IMR-90 (cell line): ENCODE data around the gene PAK6. TPM values are rescaled to one million over a fixed set of nuclear protein-coding genes. Genes with fewer than 3 reads are reported as not detected.

ENCODE experiments used
- ATAC-seq: fragments of 200-7000 bp; cut with Tn5 transposase; 2 replicates; pipeline ENCODE4 v1.9.1; 2020; ENCODE audit warnings: low read depth, mild to moderate bottlenecking, moderate library complexity
- BruUV-seq: library from RNA; stranded (reverse); fragments of 400-500 nt; replicated peaks from 2 replicates; lab custom pipeline; 2021; lab: Mats Ljungman, UMichigan
- CTCF ChIA-PET: fragments of 300-600 bp; formaldehyde crosslinking; extraction: SDS; loops from one replicate; lab custom pipeline; 2021; ENCODE audit warnings: antibody characterized with exemption; lab: Yijun Ruan, JAX
- POLR2A ChIA-PET: fragments of 300-600 bp; sonication (Branson Sonifier 250); formaldehyde crosslinking; loops from one replicate; lab custom pipeline; 2022; ENCODE audit warnings: antibody characterized with exemption; ENCODE audit not compliant: unreplicated experiment; lab: Charles Lee
- DNase-seq: peaks from one replicate; pipeline ENCODE4 v3.0.0; 2013
- H2AFZ ChIP-seq: replicated peaks from 2 replicates; pipeline ENCODE3; 2013; ENCODE audit warnings: low read length, mild to moderate bottlenecking; ENCODE audit not compliant: poor library complexity
- H2AK5ac ChIP-seq: 2 replicates; pipeline ENCODE4 v1.6.1; 2013; ENCODE audit warnings: low read depth, low read length, inconsistent platforms
- H2AK9ac ChIP-seq: replicated peaks from 2 replicates; pipeline ENCODE3; 2013; ENCODE audit warnings: mild to moderate bottlenecking, low read depth, low read length, moderate library complexity; ENCODE audit not compliant: poor library complexity
- H2BK120ac ChIP-seq: 2 replicates; pipeline ENCODE4 v1.6.1; 2013; ENCODE audit warnings: low read depth, low read length, inconsistent platforms
- H2BK15ac ChIP-seq: 3 replicates; pipeline ENCODE4 v1.6.1; 2013; ENCODE audit warnings: low read depth, low read length, inconsistent platforms
- H2BK20ac ChIP-seq: 2 replicates; pipeline ENCODE4 v1.6.1; 2013; ENCODE audit warnings: low read depth, mild to moderate bottlenecking, inconsistent platforms, low read length, moderate library complexity
- H2BK5ac ChIP-seq: 2 replicates; pipeline ENCODE4 v1.6.1; 2013; ENCODE audit warnings: mild to moderate bottlenecking, low read depth, low read length, inconsistent platforms; ENCODE audit not compliant: poor library complexity, severe bottlenecking
- H3K14ac ChIP-seq: replicated peaks from 2 replicates; pipeline ENCODE4 v1.6.1; 2013; ENCODE audit warnings: low read depth, low read length, inconsistent platforms
- H3K18ac ChIP-seq: 2 replicates; pipeline ENCODE4 v1.6.1; 2013; ENCODE audit warnings: low read depth, low read length, control low read depth
- H3K23ac ChIP-seq: 2 replicates; pipeline ENCODE4 v1.6.1; 2013; ENCODE audit warnings: low read depth, low read length, inconsistent platforms
- H3K27ac ChIP-seq: 2 replicates; pipeline ENCODE4 v1.5.1; 2013; ENCODE audit warnings: mild to moderate bottlenecking, control low read depth, low read length; ENCODE audit not compliant: insufficient read depth
- H3K27me3 ChIP-seq: 2 replicates; pipeline ENCODE4 v1.6.1; 2013; ENCODE audit warnings: low read length; ENCODE audit not compliant: control insufficient read depth, insufficient read depth
- H3K36me3 ChIP-seq: 2 replicates; pipeline ENCODE4 v1.6.1; 2013; ENCODE audit warnings: low read length, mixed read lengths; ENCODE audit not compliant: control insufficient read depth, insufficient read depth
- H3K4ac ChIP-seq: 2 replicates; pipeline ENCODE4 v1.6.1; 2013; ENCODE audit warnings: low read depth, low read length, inconsistent platforms
- H3K4me1 ChIP-seq: 2 replicates; pipeline ENCODE4 v1.6.1; 2013; ENCODE audit warnings: low read length, mixed read lengths; ENCODE audit not compliant: control insufficient read depth, insufficient read depth
- H3K4me2 ChIP-seq: 2 replicates; pipeline ENCODE4 v1.6.1; 2013; ENCODE audit warnings: low read depth, mild to moderate bottlenecking, control low read depth, low read length, moderate library complexity
- H3K4me3 ChIP-seq: 2 replicates; pipeline ENCODE4 v1.5.1; 2013; ENCODE audit warnings: low read depth, mild to moderate bottlenecking, control low read depth, low read length, moderate library complexity; ENCODE audit not compliant: insufficient read depth
- H3K56ac ChIP-seq: 2 replicates; pipeline ENCODE4 v1.6.1; 2013; ENCODE audit warnings: low read length, inconsistent platforms; ENCODE audit not compliant: insufficient read depth; ENCODE audit errors: extremely low read depth
- H3K79me1 ChIP-seq, 2 experiments: 2 replicates each; pipeline ENCODE4 v1.6.1; 2013; ENCODE audit warnings: low read length in 2 of 2, inconsistent platforms in 1 of 2, low read depth in 1 of 2
- H3K9ac ChIP-seq: 2 replicates; pipeline ENCODE4 v1.6.1; 2013; ENCODE audit warnings: low read depth, low read length, control low read depth
- H3K9me1 ChIP-seq: 2 replicates; pipeline ENCODE4 v1.6.1; 2013; ENCODE audit warnings: low read length, inconsistent platforms; ENCODE audit not compliant: insufficient read depth
- H3K9me3 ChIP-seq: 2 replicates; pipeline ENCODE4 v1.6.1; 2013; ENCODE audit warnings: low read length; ENCODE audit not compliant: control insufficient read depth, insufficient read depth
- H4K20me1 ChIP-seq: 2 replicates; pipeline ENCODE4 v1.6.1; 2013; ENCODE audit warnings: low read length, inconsistent platforms; ENCODE audit not compliant: insufficient read depth
- H4K5ac ChIP-seq: 2 replicates; pipeline ENCODE4 v1.6.1; 2013; ENCODE audit warnings: mild to moderate bottlenecking, low read depth, low read length, control low read depth
- H4K8ac ChIP-seq, 2 experiments: 2 replicates each; pipeline ENCODE4 v1.6.1; 2013; ENCODE audit warnings: low read depth in 2 of 2, low read length in 2 of 2, control low read depth in 1 of 2, inconsistent platforms in 1 of 2
- H4K91ac ChIP-seq: 2 replicates; pipeline ENCODE4 v1.6.1; 2013; ENCODE audit warnings: low read depth, low read length, inconsistent platforms; ENCODE audit not compliant: insufficient read depth
- BHLHE40 ChIP-seq: fragments of 150-350 bp; IDR thresholded peaks from 2 replicates; pipeline ENCODE4 v1.6.1; 2016; ENCODE audit warnings: mild to moderate bottlenecking, low read depth, low read length
- CEBPB ChIP-seq: IDR thresholded peaks from 2 replicates; pipeline ENCODE4 v1.6.1; 2012; ENCODE audit warnings: low read depth, low read length, improper control_type of control experiment
- CHD1 ChIP-seq: IDR thresholded peaks from 2 replicates; pipeline ENCODE4 v1.6.1; 2012; ENCODE audit warnings: low read depth, low read length, improper control_type of control experiment
- CTCF ChIP-seq: conservative IDR thresholded peaks from 2 replicates; pipeline ENCODE4 v1.5.1; 2012; ENCODE audit warnings: mild to moderate bottlenecking, low read depth, low read length, improper control_type of control experiment
- ELK1 ChIP-seq: fragments of 150-350 bp; IDR thresholded peaks from 2 replicates; pipeline ENCODE4 v1.6.1; 2016; ENCODE audit warnings: low read depth, mild to moderate bottlenecking, low read length, moderate library complexity, borderline replicate concordance
- FOS ChIP-seq: fragments of 150-350 bp; IDR thresholded peaks from 2 replicates; pipeline ENCODE4 v1.6.1; 2016; ENCODE audit warnings: low read depth, low read length
- MAFK ChIP-seq: IDR thresholded peaks from 2 replicates; pipeline ENCODE4 v1.6.1; 2012; ENCODE audit warnings: low read depth, low read length, improper control_type of control experiment
- MAZ ChIP-seq: IDR thresholded peaks from 2 replicates; pipeline ENCODE4 v1.6.1; 2012; ENCODE audit warnings: low read depth, mild to moderate bottlenecking, low read length, improper control_type of control experiment, moderate library complexity, borderline replicate concordance
- MXI1 ChIP-seq: IDR thresholded peaks from 2 replicates; pipeline ENCODE4 v1.6.1; 2012; ENCODE audit warnings: low read depth, mild to moderate bottlenecking, low read length, moderate library complexity, borderline replicate concordance
- NFE2L2 ChIP-seq: fragments of 150-350 bp; IDR thresholded peaks from 2 replicates; pipeline ENCODE4 v1.6.1; 2016; ENCODE audit warnings: low read depth, mild to moderate bottlenecking, low read length
- POLR2A ChIP-seq: IDR thresholded peaks from 2 replicates; pipeline ENCODE4 v1.6.1; 2012; ENCODE audit warnings: mild to moderate bottlenecking, low read depth, low read length
- RCOR1 ChIP-seq: IDR thresholded peaks from 2 replicates; pipeline ENCODE4 v1.6.1; 2012; ENCODE audit warnings: mild to moderate bottlenecking, low read length, improper control_type of control experiment; ENCODE audit not compliant: insufficient replicate concordance
- SMC3 ChIP-seq: fragments of 150-350 bp; IDR thresholded peaks from 2 replicates; pipeline ENCODE4 v1.6.1; 2016; ENCODE audit warnings: low read depth, mild to moderate bottlenecking, antibody characterized with exemption, low read length, moderate library complexity
- USF2 ChIP-seq: fragments of 150-350 bp; IDR thresholded peaks from 2 replicates; pipeline ENCODE4 v1.6.1; 2017; ENCODE audit warnings: mild to moderate bottlenecking, antibody characterized with exemption, low read length, low read depth
- WGBS, 2 experiments: methylation state at CpG; one replicate each; pipeline versions ENCODE4 v1.1.5 to v1.1.7; 2013; ENCODE audit warnings: missing lambda C conversion rate in 2 of 2; ENCODE audit not compliant: insufficient read length in 1 of 2; ENCODE audit errors: extremely low coverage in 2 of 2; 5-methylcytosine and 5-hydroxymethylcytosine counted together
- dilution Hi-C: fragments of 300-500 bp; cut with HindIII; formaldehyde crosslinking; loops from one replicate; pipeline ENCODE4 v1.14.3; 2018; ENCODE audit warnings: low sequenced_read_pairs; ENCODE audit not compliant: unreplicated experiment
- in situ Hi-C: fragments of 300-500 bp; cut with MboI; formaldehyde crosslinking; loops from 3 replicates; pipeline ENCODE4 v1.14.3; 2019; ENCODE audit warnings: low sequenced_read_pairs, inconsistent platforms, mixed read lengths
- intact Hi-C: fragments of 100-400 bp; cut with micrococcal nuclease; formaldehyde crosslinking; loops from 2 replicates; pipeline ENCODE4 v1.10.0; 2022
- polyA plus RNA-seq, 3 experiments: library from polyadenylated mRNA; depleted of rRNA; stranded (reverse); fragments of >200 nt; gene quantifications; 2 replicates each; pipeline ENCODE4 v1.2.3, GENCODE V29; 2012; ENCODE audit warnings: low replicate concordance in 1 of 3
- total RNA-seq: library from RNA; depleted of rRNA; stranded (reverse); fragments of >200 nt; gene quantifications from 2 replicates; pipeline ENCODE4 v1.2.3, GENCODE V29; 2012

Gene PAK6
- total and polyA plus RNA-seq, 2 of the 4 experiments (the other 2 are of a cell fraction) = 0.21 TPM; not detected in 1

GRCh38 chr15:40281801-40282146, 42.9 kb downstream of the PAK6 start:
- no peaks in the 10 kb centered on the region for H3K36me3 ChIP-seq
- no peak overlapping the region for H3K18ac ChIP-seq
- H2BK5ac ChIP-seq = no peak overlapping the region
- H3K9me1 ChIP-seq = no peaks in the 10 kb centered on the region
- H2BK120ac ChIP-seq = no peak overlapping the region
- H3K27ac ChIP-seq = no peak overlapping the region
- H4K20me1 ChIP-seq = no peaks in the 10 kb centered on the region
- peaks cover 9% of the 10 kb centered on the region for H3K4me1 ChIP-seq
- H3K4me2 ChIP-seq = peak overlapping the region; percentile 91; the same call in 1 of the 2 replicates
- 6% methylated on average over 29 of the region's 51 CpGs; no CpG with 5 or more reads in 1 of the 2 experiments for WGBS, 2 experiments
- H2AK9ac ChIP-seq = no peak overlapping the region
- H4K91ac ChIP-seq = no peak overlapping the region
- in situ Hi-C loops (no loop called here), intact Hi-C loops (no loop called here), dilution Hi-C loops (no loop called here)
- H3K4ac ChIP-seq = no peak overlapping the region
- no peak overlapping the region for H4K5ac ChIP-seq
- no peak overlapping the region for H4K8ac ChIP-seq
- CTCF ChIA-PET = no interaction called here
- peak; percentile 6; the same call in 1 of the 2 replicates for ATAC-seq
- no peak overlapping the region for H3K56ac ChIP-seq
- peaks cover 73% of the 10 kb centered on the region for H3K27me3 ChIP-seq
- POLR2A ChIA-PET = interaction anchor here (0.7 kb wide), 1 partner anchor 72 kb away, joined by 4 read pairs; no protein-coding TSS in a partner anchor
- H3K14ac ChIP-seq = no peak overlapping the region
- H2BK15ac ChIP-seq = no peak overlapping the region
- H2AK5ac ChIP-seq = no peak overlapping the region
- TF ChIP-seq MXI1 (no peak), RCOR1 (no peak), CTCF (no peak), FOS (no peak), CHD1 (no peak), MAFK (no peak), CEBPB (no peak), NFE2L2 (no peak), BHLHE40 (no peak), SMC3 (no peak), MAZ (no peak), USF2 (no peak), POLR2A (no peak), ELK1 (no peak)
- H2BK20ac ChIP-seq = no peak overlapping the region
- BruUV-seq = no TSS peak
- H3K9ac ChIP-seq = no peak overlapping the region
- H3K4me3 ChIP-seq = peak overlapping the region; percentile 47; the same call in 1 of the 2 replicates
- H3K9me3 ChIP-seq = no peaks in the 10 kb centered on the region
- peak overlapping the region; percentile 86 for H2AFZ ChIP-seq
- H3K79me1 ChIP-seq = no peaks in the 10 kb centered on the region
- H3K23ac ChIP-seq = no peak overlapping the region
- DNase-seq = no peak
